Mammary microvascular endothelial cell (primary cell): ENCODE results near the gene LPCAT4. TPM values are rescaled to one million over a fixed set of nuclear protein-coding genes. Genes with fewer than 3 reads are reported as not detected.

Experiments
- total RNA-seq: library from RNA; depleted of rRNA; stranded (reverse); fragments of >200 nt; gene quantifications from 2 replicates; pipeline ENCODE4 v1.2.3, GENCODE V29; 2015

LPCAT4 gene
- 21.1 and 22.9 TPM in 2 replicates for total RNA-seq

GRCh38 chr15:34367101-34368081, at the start of gene LPCAT4:
Gene LPCAT4, minus strand, starts transcription at chr15:34367196. Its CDS starts 96 bp downstream, at chr15:34367100.

DNA sequence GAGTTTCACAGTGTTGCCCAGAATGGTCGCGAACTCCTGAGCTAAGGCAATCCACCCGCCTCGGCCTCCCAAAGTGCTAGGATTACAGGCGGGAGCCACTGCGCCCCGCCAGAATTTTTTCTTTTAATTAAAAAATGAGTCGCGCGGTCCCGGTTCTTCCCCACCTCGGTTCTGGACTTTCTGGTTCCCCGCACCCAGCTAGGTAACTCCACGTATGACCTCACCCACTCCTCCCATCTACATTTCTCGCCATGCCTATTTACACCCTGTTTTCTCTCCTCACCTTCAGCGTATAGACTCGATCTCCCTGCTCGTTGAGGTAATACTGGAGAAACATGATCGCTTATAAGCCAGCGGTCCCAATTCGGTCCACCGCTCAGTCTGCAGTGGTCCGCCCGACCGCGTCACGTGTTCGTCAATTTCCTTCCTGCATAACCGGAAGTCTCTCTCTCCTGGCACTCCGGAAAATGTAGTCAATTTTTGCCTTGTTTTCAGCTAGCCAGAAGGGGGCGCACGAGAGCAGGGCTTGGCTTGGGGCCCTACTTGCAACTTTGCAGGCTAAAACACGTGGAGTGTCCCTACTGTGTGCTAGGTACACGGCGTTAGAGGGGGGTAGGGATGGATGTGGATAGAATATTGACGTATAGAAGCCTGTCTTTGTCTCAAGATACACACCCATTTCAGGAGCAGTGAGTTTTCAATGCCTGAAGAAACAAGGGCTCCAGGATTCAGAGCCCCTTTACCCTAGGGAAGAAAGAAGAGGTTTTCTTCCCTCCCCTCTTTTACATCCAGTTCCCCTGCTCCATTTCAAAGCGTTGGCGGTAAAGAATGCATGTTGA, 24.0 kb downstream of the LPCAT4 start, which contains the start of the genes NOP10 and NUTM1:
Gene NOP10 (minus strand): TSS at position 400 of the 839 bp plus-strand sequence. CDS start 63 bp downstream, at position 337.
Gene NUTM1 (plus strand): TSS at position 579 of the 839 bp plus-strand sequence. CDS start 382 bp downstream, outside the sequence.

GRCh38 chr15:34337557-34338306, 29.3 kb downstream of the LPCAT4 start, which contains the start of gene SLC12A6:
Gene SLC12A6, minus strand, starts transcription at chr15:34337781. Its CDS starts 1,101 bp downstream, at chr15:34336680.

Other genes starting within 250 kb of the LPCAT4 start
- gene KATNBL1, start 157.1 kb downstream of the LPCAT4 start, total RNA-seq, result 39.4 and 41.8 TPM in 2 replicates
- gene EMC4, start 142.2 kb downstream of the LPCAT4 start, total RNA-seq, result 184 and 223 TPM in 2 replicates
- gene SLC12A6, start 29.4 kb downstream of the LPCAT4 start, total RNA-seq, result 14.3 and 17.0 TPM in 2 replicates
- gene NOP10, start 24.1 kb downstream of the LPCAT4 start, total RNA-seq, result 459 and 523 TPM in 2 replicates
- not detected in 2 replicates for gene NUTM1, start 23.9 kb downstream of the LPCAT4 start, total RNA-seq
- 1.2 and 2.7 TPM in 2 replicates for gene GOLGA8A, start 70.6 kb upstream of the LPCAT4 start, total RNA-seq
- 3.8 and 8.1 TPM in 2 replicates for gene GOLGA8B, start 216.5 kb upstream of the LPCAT4 start, total RNA-seq